ENCODE measurements around the gene FTCD.
"Not testable (repeated sequence)": the region's sequence is repeated elsewhere in the genome, so short reads cannot be mapped to it uniquely, and the experiment has no call there.

FTCD gene

DNA sequence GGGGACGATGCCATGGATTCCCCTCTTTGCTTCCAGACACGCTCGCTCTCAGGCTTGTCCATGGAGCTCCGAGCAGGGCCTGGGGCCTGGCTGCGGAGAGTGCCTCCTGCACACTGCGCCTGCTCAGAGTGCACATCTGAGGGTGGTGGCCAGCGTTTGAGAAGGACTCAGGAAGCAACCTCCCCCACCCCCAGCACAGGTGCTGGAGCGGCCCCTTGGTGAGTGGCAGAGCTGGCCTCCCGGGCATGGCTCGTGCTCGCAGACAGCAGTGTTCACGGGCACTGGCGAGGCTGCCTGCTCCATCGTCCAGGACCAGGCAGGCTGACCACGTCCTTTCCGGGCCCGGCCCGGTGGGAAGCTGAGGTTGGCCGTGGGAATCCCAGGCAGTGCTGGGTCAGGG, 26.1 kb upstream of the FTCD start:
- TF ChIP-seq, protein P1, sequence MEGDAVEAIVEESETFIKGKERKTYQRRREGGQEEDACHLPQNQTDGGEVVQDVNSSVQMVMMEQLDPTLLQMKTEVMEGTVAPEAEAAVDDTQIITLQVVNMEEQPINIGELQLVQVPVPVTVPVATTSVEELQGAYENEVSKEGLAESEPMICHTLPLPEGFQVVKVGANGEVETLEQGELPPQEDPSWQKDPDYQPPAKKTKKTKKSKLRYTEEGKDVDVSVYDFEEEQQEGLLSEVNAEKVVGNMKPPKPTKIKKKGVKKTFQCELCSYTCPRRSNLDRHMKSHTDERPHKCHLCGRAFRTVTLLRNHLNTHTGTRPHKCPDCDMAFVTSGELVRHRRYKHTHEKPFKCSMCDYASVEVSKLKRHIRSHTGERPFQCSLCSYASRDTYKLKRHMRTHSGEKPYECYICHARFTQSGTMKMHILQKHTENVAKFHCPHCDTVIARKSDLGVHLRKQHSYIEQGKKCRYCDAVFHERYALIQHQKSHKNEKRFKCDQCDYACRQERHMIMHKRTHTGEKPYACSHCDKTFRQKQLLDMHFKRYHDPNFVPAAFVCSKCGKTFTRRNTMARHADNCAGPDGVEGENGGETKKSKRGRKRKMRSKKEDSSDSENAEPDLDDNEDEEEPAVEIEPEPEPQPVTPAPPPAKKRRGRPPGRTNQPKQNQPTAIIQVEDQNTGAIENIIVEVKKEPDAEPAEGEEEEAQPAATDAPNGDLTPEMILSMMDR (IDR thresholded peaks at IDR 0.05): no peak
- no peak overlapping the region for H3K4me3 ChIP-seq
- peak; percentile 69 for DNase-seq (ENCODE audit: low spot score)
- no peak overlapping the region for H3K27ac ChIP-seq

DNA sequence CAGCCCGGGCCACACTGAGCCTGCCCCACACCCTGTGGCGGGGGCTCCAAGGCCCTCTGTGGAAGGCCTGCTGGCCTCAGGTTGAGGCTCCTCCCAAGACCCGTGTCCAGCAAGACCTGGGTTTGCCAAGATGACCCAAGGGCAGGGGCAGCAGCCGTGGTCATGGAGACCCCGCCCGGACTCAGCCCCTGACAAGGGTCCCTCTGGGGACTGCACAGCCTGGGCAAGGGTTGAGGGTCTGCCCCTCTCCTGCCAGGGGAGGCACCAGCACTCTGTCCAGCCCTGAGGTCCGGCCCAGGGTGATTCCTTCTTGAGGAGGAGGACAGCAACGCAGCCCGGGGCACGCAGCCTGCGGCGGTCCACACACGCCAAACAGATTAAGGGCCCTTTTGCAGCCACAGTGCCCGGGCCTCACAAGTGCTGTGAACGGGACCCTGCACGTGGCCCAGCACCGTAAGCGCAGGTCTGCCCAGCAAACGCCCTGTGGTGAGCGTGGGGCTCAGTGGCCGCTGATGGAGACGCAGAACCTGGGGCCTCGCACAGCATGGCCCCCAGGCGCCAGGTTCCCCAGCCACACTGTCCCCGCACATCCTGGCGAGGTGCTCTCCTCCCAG, 25.5 kb upstream of the FTCD start:
- DNase-seq (ENCODE audit: low spot score): peak; percentile 64
- TF ChIP-seq, protein P1 (IDR thresholded peaks at IDR 0.05): no peak
- Histone ChIP-seq H3K27ac (no peak overlapping the region), H3K4me3 (no peak overlapping the region)

DNA sequence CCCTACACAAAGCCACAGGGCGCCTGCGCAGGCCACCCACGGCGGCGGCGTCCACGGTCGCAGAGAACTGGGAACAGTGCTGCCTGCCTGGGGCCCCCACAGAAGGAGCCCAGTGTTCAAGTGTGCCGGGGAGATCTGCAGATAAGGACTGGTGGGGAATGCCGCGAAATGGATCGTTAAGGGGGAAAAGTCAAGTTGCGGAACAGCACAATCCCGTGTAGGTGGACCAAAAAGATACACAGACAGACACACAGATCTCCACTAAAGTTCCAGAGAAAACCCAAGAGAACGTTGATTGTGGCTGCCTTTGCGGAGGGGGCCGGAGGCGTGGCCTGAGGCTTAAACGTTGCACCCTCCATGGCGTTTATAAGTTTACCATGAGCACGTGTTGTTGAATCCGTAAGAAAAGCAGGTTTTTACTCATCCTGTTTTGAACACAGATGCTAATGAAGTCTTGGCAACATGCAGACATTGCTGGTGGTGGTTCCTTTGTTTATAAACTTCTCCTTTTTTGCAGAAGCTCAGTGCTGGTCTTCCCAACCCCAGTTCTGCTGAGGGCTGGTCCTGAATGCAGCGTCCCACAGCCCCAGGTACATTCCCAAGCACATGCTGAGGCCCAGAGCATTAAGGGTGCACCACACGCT, 24.8 kb upstream of the FTCD start:
- TF ChIP-seq, protein P1 (IDR thresholded peaks at IDR 0.05): no peak
- peak; percentile 61 for DNase-seq (ENCODE audit: low spot score)
- H3K4me3 ChIP-seq: no peak overlapping the region

DNA sequence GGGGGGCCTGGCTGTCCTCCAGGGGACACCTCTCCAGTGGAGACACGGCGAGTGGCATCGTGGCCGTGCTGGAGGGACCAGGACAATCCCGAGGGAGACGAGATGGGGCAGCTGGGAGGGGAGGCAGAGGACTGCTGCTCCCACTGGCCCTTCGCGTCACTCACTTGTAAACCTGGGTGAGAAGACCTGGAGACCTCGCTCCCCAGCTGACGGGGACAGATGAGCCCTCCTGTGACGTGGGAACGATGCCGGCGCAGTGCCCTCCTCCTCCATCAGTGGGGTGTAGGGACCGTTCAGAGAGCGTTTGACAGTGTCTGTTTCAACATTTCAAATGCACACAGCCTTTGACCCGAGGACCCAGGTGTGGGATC, 24.3 kb upstream of the FTCD start:
- peak; percentile 70 for DNase-seq (ENCODE audit: low spot score)
- H3K27ac ChIP-seq: no peak overlapping the region
- TF ChIP-seq, protein P1 (IDR thresholded peaks at IDR 0.05): no peak
- H3K4me3 ChIP-seq: no peak overlapping the region

More for the DNA sequence above, 24.8 kb upstream of the FTCD start:
- no peak overlapping the region for H3K27ac ChIP-seq

DNA sequence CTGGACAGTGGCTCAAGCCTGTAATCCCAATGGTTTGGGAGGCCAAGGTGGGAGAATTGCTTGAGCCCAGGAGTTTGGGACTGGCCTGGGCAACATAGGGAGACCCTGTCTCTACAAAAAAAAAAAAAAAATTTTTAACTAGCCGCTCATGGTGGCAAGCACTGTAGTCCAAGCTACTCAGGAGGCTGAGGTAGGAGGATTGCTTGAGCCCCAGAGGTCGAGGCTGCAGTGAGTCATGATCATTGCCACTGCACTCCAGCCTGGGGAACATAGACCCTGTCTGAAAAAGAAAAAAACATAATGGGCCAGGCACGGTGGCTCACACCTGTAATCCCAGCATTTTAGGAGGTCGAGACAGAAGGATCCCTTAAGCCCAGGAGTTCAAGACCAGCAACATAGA, 23.6 kb upstream of the FTCD start:
- H3K27ac ChIP-seq: no peak overlapping the region
- DNase-seq (ENCODE audit: low spot score): no peak
- TF ChIP-seq, protein P1 (IDR thresholded peaks at IDR 0.05): no peak

DNA sequence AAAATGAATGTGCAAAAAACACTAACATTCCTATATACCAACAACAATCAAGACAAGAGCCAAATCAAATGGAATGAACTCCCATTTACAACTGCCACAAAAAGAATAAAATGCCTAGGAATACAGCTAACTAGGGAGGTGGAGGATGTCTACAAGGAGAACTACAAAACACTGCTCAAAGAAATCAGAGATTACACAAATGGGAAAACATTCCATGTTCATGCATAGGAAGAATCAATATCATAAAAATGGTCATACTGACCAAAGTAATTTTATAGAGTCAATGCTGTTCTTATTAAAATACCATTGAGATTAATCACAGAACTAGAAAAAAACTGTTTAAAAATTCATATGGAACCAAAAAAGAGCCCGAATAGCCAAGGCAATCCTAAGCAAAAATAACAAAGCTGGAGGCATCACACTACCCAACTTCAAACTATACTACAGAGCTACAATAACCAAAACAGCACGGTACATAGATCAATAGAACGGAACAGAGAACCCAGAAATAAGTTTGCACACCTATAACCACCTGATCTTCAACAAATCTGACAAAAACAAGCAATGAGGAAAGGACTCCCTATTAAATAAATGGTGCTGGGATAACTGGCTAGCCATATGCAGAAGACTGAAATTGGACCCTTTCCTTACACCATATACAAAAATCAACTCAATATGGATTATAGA, 21.2 kb upstream of the FTCD start:
- H3K4me3 ChIP-seq; DNase-seq (ENCODE audit: low spot score); H3K27ac ChIP-seq: not testable (repeated sequence)

More for the DNA sequence above, 23.6 kb upstream of the FTCD start:
- no peak overlapping the region for H3K4me3 ChIP-seq

DNA sequence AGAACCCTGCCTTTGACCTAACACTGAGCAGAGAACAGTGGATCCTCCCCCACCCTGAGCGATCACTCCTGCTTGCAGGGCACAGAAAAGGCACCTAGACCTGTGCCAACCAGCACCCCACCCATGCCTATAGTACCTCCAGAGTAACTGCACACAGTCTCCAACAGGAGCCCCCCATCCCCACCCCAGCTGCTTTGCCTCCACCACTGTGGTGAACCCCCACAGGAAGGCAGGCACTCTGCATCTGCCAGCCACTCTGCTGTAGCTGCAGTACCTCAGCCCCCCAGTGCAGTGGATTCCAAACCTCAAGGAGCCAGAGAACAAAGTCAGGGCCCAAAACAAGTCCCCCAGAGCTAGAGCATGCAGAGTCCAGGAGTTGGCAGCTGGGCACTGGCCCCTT, 18.2 kb upstream of the FTCD start:
- DNase-seq (ENCODE audit: low spot score): peak; percentile 66
- TF ChIP-seq, protein P1 (IDR thresholded peaks at IDR 0.05): no peak
- Histone ChIP-seq H3K4me3 (no peak overlapping the region), H3K27ac (no peak overlapping the region)

Data from coronary artery (tissue), 2 donors.